Left kidney (tissue), 1 donor: ENCODE measurements around the gene TAAR9. TPM values are rescaled to one million over a fixed set of nuclear protein-coding genes. Genes with fewer than 3 reads are reported as not detected.

Source experiments
- polyA plus RNA-seq: library from polyadenylated mRNA; unstranded; fragments of 120-200 nt; gene quantifications from one replicate; pipeline ENCODE4 v1.2.1, GENCODE V29; 2013; ENCODE audit not compliant: insufficient read length

The TAAR9 gene
- polyA plus RNA-seq, 1 donor = not detected

Other genes starting within 250 kb of the TAAR9 start
- gene MOXD1, start 136.8 kb upstream of the TAAR9 start, polyA plus RNA-seq = 197 TPM
- 86.6 TPM for gene STX7, start 25.2 kb upstream of the TAAR9 start, polyA plus RNA-seq
- not detected for gene TAAR8, start 14.4 kb downstream of the TAAR9 start, polyA plus RNA-seq
- 0.18 TPM for gene TAAR6, start 32.0 kb downstream of the TAAR9 start, polyA plus RNA-seq
- not detected for gene TAAR5, start 51.5 kb downstream of the TAAR9 start, polyA plus RNA-seq
- gene TAAR2, start 86.0 kb downstream of the TAAR9 start, polyA plus RNA-seq = not detected
- not detected for gene TAAR1, start 120.9 kb downstream of the TAAR9 start, polyA plus RNA-seq
- gene VNN1, start 175.8 kb downstream of the TAAR9 start, polyA plus RNA-seq = 0.23 TPM
- 2.4 TPM for gene VNN2, start 219.6 kb downstream of the TAAR9 start, polyA plus RNA-seq